ENCODE data around the gene SSTR5. TPM values are rescaled to one million over a fixed set of nuclear protein-coding genes. Genes with fewer than 3 reads are reported as not detected.

SSTR5 gene
- total and polyA plus RNA-seq, 2 donors from 2014 or later = 6.7 TPM; not detected in 1

GRCh38 chr16:1030473-1030901 lies 42.1 kb upstream of the SSTR5 start:
- DNase-seq (peak in 3 of 5 donors; percentile 45 to 74 (median 46)), FAIRE-seq (no peak)
- Histone ChIP-seq H3K27ac (ENCODE audit: low read depth in 2 of 2, low read length in 2 of 2) (no peak overlapping the region), H3K9me3 (ENCODE audit: control insufficient read depth in 2 of 3, insufficient read depth in 1 of 3, low read length in 3 of 3) (peaks cover 0 to 2% (median 0%) of the 10 kb centered on the region in 3 donors), H3K36me3 (ENCODE audit: control insufficient read depth in 2 of 3, insufficient read depth in 3 of 3, low read length in 3 of 3) (no peaks in the 10 kb centered on the region), H3K4me3 (ENCODE audit: low read length in 3 of 3) (no peak overlapping the region), H3K9ac (ENCODE audit: low read length in 3 of 3) (no peak overlapping the region), H3K4me1 (ENCODE audit: control insufficient read depth in 2 of 3, insufficient read depth in 2 of 3, low read depth in 1 of 3, low read length in 3 of 3) (no peaks in the 10 kb centered on the region), H3K27me3 (ENCODE audit: control insufficient read depth, insufficient read depth, low read length) (no peaks in the 10 kb centered on the region)
- intact Hi-C loops (cut with DNase I) = no loop called here
- TF ChIP-seq CTCF (IDR thresholded peaks at IDR 0.05; ENCODE audit: borderline replicate concordance, extremely low read depth, insufficient read depth) = no peak

GRCh38 chr16:1031666-1032065 lies 40.9 kb upstream of the SSTR5 start:
- Histone ChIP-seq H3K4me3 (ENCODE audit: low read length in 3 of 3) (no peak overlapping the region), H3K27ac (ENCODE audit: low read depth in 2 of 2, low read length in 2 of 2) (no peak overlapping the region), H3K4me1 (ENCODE audit: control insufficient read depth in 2 of 3, insufficient read depth in 2 of 3, low read depth in 1 of 3, low read length in 3 of 3) (no peaks in the 10 kb centered on the region), H3K36me3 (ENCODE audit: control insufficient read depth in 2 of 3, insufficient read depth in 3 of 3, low read length in 3 of 3) (no peaks in the 10 kb centered on the region), H3K9me3 (ENCODE audit: control insufficient read depth in 2 of 3, insufficient read depth in 1 of 3, low read length in 3 of 3) (peaks cover 0 to 2% (median 0%) of the 10 kb centered on the region in 3 donors), H3K27me3 (ENCODE audit: control insufficient read depth, insufficient read depth, low read length) (no peaks in the 10 kb centered on the region), H3K9ac (ENCODE audit: low read length in 3 of 3) (no peak overlapping the region)
- intact Hi-C loops (cut with DNase I) = no loop called here
- no peak for FAIRE-seq
- no peak for DNase-seq
- TF ChIP-seq CTCF (IDR thresholded peaks at IDR 0.05; ENCODE audit: borderline replicate concordance, extremely low read depth, insufficient read depth) = no peak

GRCh38 chr16:1032607-1033006 lies 39.9 kb upstream of the SSTR5 start:
- H3K27me3 ChIP-seq (ENCODE audit: control insufficient read depth, insufficient read depth, low read length) = no peaks in the 10 kb centered on the region
- DNase-seq = no peak
- no peak overlapping the region for H3K4me3 ChIP-seq (ENCODE audit: low read length in 3 of 3)
- no peaks in the 10 kb centered on the region for H3K4me1 ChIP-seq (ENCODE audit: control insufficient read depth in 2 of 3, insufficient read depth in 2 of 3, low read depth in 1 of 3, low read length in 3 of 3)
- no peak for FAIRE-seq
- H3K9me3 ChIP-seq (ENCODE audit: control insufficient read depth in 2 of 3, insufficient read depth in 1 of 3, low read length in 3 of 3) = peaks cover 0 to 2% (median 0%) of the 10 kb centered on the region in 3 donors
- TF ChIP-seq CTCF (IDR thresholded peaks at IDR 0.05; ENCODE audit: borderline replicate concordance, extremely low read depth, insufficient read depth) = no peak
- intact Hi-C loops (cut with DNase I) = no loop called here
- no peaks in the 10 kb centered on the region for H3K36me3 ChIP-seq (ENCODE audit: control insufficient read depth in 2 of 3, insufficient read depth in 3 of 3, low read length in 3 of 3)
- H3K27ac ChIP-seq (ENCODE audit: low read depth in 2 of 2, low read length in 2 of 2) = no peak overlapping the region
- H3K9ac ChIP-seq (ENCODE audit: low read length in 3 of 3) = no peak overlapping the region

- no peak for TF ChIP-seq CTCF (IDR thresholded peaks at IDR 0.05; ENCODE audit: borderline replicate concordance, extremely low read depth, insufficient read depth)
- FAIRE-seq (no peak), DNase-seq (no peak)
- Histone ChIP-seq H3K4me1 (ENCODE audit: control insufficient read depth in 2 of 3, insufficient read depth in 2 of 3, low read depth in 1 of 3, low read length in 3 of 3) (no peaks in the 10 kb centered on the region), H3K9me3 (ENCODE audit: control insufficient read depth in 2 of 3, insufficient read depth in 1 of 3, low read length in 3 of 3) (peaks cover 0 to 2% (median 0%) of the 10 kb centered on the region in 3 donors), H3K27ac (ENCODE audit: low read depth in 2 of 2, low read length in 2 of 2) (no peak overlapping the region), H3K36me3 (ENCODE audit: control insufficient read depth in 2 of 3, insufficient read depth in 3 of 3, low read length in 3 of 3) (no peaks in the 10 kb centered on the region), H3K9ac (ENCODE audit: low read length in 3 of 3) (no peak overlapping the region), H3K4me3 (ENCODE audit: low read length in 3 of 3) (no peak overlapping the region), H3K27me3 (ENCODE audit: control insufficient read depth, insufficient read depth, low read length) (no peaks in the 10 kb centered on the region)
- intact Hi-C loops (cut with DNase I) = no loop called here
Measured at GRCh38 chr16:1033128-1033679, 39.3 kb upstream of the SSTR5 start.
